T-cell (primary cell): ENCODE results near the gene RIBC2. TPM values are rescaled to one million over a fixed set of nuclear protein-coding genes. Genes with fewer than 3 reads are reported as not detected.
"Not testable (repeated sequence)": the region's sequence is repeated elsewhere in the genome, so short reads cannot be mapped to it uniquely, and the experiment has no call there.

ENCODE experiments used
- ATAC-seq, 4 experiments: fragments of 200-7000 bp in 3 of 4; fragments of 150-1000 bp in 1 of 4; cut with Tn5 transposase; replicated peaks in 1 of 4; 1 replicate in 3 of 4; 2 replicates in 1 of 4; pipeline ENCODE4 v1.10.0; 2021; ENCODE audit warnings: moderate library complexity in 3 of 4, mild to moderate bottlenecking in 2 of 4, moderate number of reproducible peaks in 1 of 4
- CTCF ChIA-PET, 2 donors: fragments of 300-600 bp; sonication (Branson Sonifier 250); formaldehyde crosslinking; loops; one replicate each; lab custom pipeline; 2022; ENCODE audit warnings: antibody characterized with exemption in 2 of 2; lab: Charles Lee
- POLR2A ChIA-PET, 2 donors: fragments of 300-600 bp; sonication (Branson Sonifier 250); formaldehyde crosslinking; loops; one replicate each; lab custom pipeline; 2022; ENCODE audit warnings: antibody characterized with exemption in 2 of 2; lab: Charles Lee
- DNase-seq, 35 experiments: peaks; one replicate each; pipeline versions ENCODE4 v3.0.0 to v3.0.0-alpha.2; 2013 to 2023
- H3K27ac ChIP-seq: one replicate; pipeline ENCODE4 v1.5.1; 2013; ENCODE audit warnings: low read length
- H3K27me3 ChIP-seq, 2 experiments: replicated peaks in 1 of 2; 1 replicate in 1 of 2; 2 replicates in 1 of 2; pipeline versions ENCODE4 v1.6.1 to v1.7.0; 2013; ENCODE audit warnings: low read length in 1 of 2, mixed read lengths in 1 of 2; ENCODE audit not compliant: control insufficient read depth in 2 of 2, insufficient read depth in 2 of 2; ENCODE audit errors: extremely low read depth in 1 of 2
- H3K36me3 ChIP-seq, 2 donors: 1 replicate in 1 of 2; 2 replicates in 1 of 2; pipeline versions ENCODE4 v1.6.1 to v1.7.0; 2013; ENCODE audit warnings: low read length in 1 of 2; ENCODE audit not compliant: control insufficient read depth in 2 of 2, insufficient read depth in 1 of 2; ENCODE audit errors: extremely low read depth in 1 of 2
- H3K4me1 ChIP-seq, 2 experiments: 1 replicate in 1 of 2; 2 replicates in 1 of 2; pipeline versions ENCODE4 v1.6.1 to v1.7.0; 2013; ENCODE audit warnings: low read length in 2 of 2, mixed read lengths in 1 of 2; ENCODE audit not compliant: insufficient read depth in 2 of 2, control insufficient read depth in 1 of 2; ENCODE audit errors: extremely low read depth in 1 of 2
- H3K4me3 ChIP-seq, 2 donors: 1 replicate in 1 of 2; 2 replicates in 1 of 2; pipeline versions ENCODE4 v1.5.1 to v1.7.0; 2013; ENCODE audit warnings: mild to moderate bottlenecking in 2 of 2, low read length in 1 of 2, moderate library complexity in 1 of 2; ENCODE audit not compliant: control insufficient read depth in 1 of 2; ENCODE audit errors: extremely low read depth in 1 of 2
- H3K9me3 ChIP-seq: 2 replicates; pipeline ENCODE4 v1.7.0; 2013
- H3K27ac Mint-ChIP-seq, 2 donors: one replicate each; pipeline ENCODE4 v1.8.0; 2020 to 2021; ENCODE audit warnings: mild to moderate bottlenecking in 2 of 2, mixed read lengths in 2 of 2
- H3K27me3 Mint-ChIP-seq, 2 donors: one replicate each; pipeline ENCODE4 v1.8.0; 2021 to 2022; ENCODE audit warnings: mixed read lengths in 2 of 2
- H3K36me3 Mint-ChIP-seq: one replicate; pipeline ENCODE4 v1.8.0; 2021; ENCODE audit warnings: mixed read lengths
- H3K4me1 Mint-ChIP-seq, 3 donors: one replicate each; pipeline ENCODE4 v1.8.0; 2020 to 2022; ENCODE audit warnings: mixed read lengths in 3 of 3, mild to moderate bottlenecking in 1 of 3
- H3K4me3 Mint-ChIP-seq, 3 donors: one replicate each; pipeline ENCODE4 v1.8.0; 2020 to 2022; ENCODE audit warnings: mild to moderate bottlenecking in 3 of 3, mixed read lengths in 3 of 3, moderate library complexity in 3 of 3
- H3K9me3 Mint-ChIP-seq, 3 donors: one replicate each; pipeline ENCODE4 v1.8.0; 2020 to 2022; ENCODE audit warnings: mixed read lengths in 3 of 3
- WGBS: methylation state at CpG from one replicate; pipeline ENCODE4 v1.1.5; 2013; ENCODE audit warnings: missing lambda C conversion rate; ENCODE audit not compliant: insufficient coverage; 5-methylcytosine and 5-hydroxymethylcytosine counted together
- total RNA-seq, 35 experiments: library from RNA in 6 of 35; stranded (reverse) in 6 of 35; fragments of 120-200 nt in 1 of 35; gene quantifications; one replicate each; pipeline versions ENCODE4 v1.2.1 to v1.2.4 and lab custom pipeline; 2013 to 2026

Gene RIBC2
- total RNA-seq, 5 donors from 2014 or later (not counting 1 experiment from before 2014, with no cell fraction given): 0.61 to 0.89 (median 0.78) TPM; not detected in 2

GRCh38 chr22:45435544-45436139, 22.1 kb downstream of the RIBC2 start:
- peak; percentile 83 to 97 (median 95) for ATAC-seq
- Mint-ChIP-seq H3K27me3 (peaks cover 0 to 2% of the 10 kb centered on the region in 2 donors), H3K36me3 (no peaks in the 10 kb centered on the region), H3K27ac (peak overlapping the region in 1 of 2 donors; percentile 16), H3K4me1 (peaks cover 12 to 17% (median 12%) of the 10 kb centered on the region in 3 donors), H3K4me3 (peak overlapping the region in 1 of 3 donors; percentile 57), H3K9me3 (no peaks in the 10 kb centered on the region)
- Histone ChIP-seq H3K36me3 (no peaks in the 10 kb centered on the region), H3K4me1 (peaks cover 0 to 8% of the 10 kb centered on the region in 2 experiments), H3K4me3 (no peak overlapping the region), H3K27ac (no peak overlapping the region), H3K27me3 (no peaks in the 10 kb centered on the region), H3K9me3 (no peaks in the 10 kb centered on the region)
- WGBS: 17% methylated on average over 13 of the region's 20 CpGs
- peak; percentile 48 to 88 (median 72) for DNase-seq
- POLR2A ChIA-PET: no interaction called here
- CTCF ChIA-PET: no interaction called here

DNA sequence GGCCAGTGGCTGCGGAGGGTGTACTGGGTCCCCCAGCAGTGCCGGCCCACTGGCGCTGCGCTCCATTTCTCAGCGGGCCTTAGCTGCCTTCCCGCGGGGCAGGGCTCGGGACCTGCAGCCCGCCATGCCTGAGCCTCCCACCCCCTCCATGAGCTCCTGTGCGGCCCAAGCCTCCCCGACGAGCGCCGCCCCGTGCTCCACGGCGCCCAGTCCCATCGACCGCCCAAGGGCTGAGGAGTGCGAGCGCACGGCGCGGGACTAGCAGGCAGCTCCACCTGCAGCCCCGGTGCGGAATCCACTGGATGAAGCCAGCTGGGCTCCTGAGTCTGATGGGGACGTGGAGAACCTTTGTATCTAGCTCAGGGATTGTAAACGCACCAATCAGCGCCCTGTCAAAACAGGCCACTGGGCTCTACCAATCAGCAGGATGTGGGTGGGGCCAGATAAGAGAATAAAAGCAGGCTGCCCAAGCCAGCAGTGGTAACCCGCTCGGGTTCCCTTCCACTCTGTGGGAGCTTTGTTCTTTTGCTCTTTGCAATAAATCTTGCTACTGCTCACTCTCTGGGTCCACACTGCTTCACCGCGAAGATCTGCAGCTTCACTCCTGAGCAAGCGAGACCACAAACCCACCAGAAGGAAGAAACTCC, 23.5 kb downstream of the RIBC2 start:
- H3K9me3 Mint-ChIP-seq, H3K36me3 ChIP-seq, H3K27me3 ChIP-seq, H3K4me3 Mint-ChIP-seq, H3K27me3 Mint-ChIP-seq, H3K9me3 ChIP-seq, H3K27ac ChIP-seq, H3K36me3 Mint-ChIP-seq, POLR2A ChIA-PET, H3K4me3 ChIP-seq, ATAC-seq, H3K27ac Mint-ChIP-seq: not testable (repeated sequence)
- H3K4me1 ChIP-seq: peaks cover 0 to 12% of the 10 kb centered on the region in 2 experiments
- CTCF ChIA-PET: interaction anchor here (0.6 to 1.1 kb wide), 3 partner anchors 30 to 215 kb away, joined by 3 to 6 read pairs (median 3); no protein-coding TSS in a partner anchor
- DNase-seq: peak in 20 of 35 experiments; percentile 7 to 54 (median 33)
- H3K4me1 Mint-ChIP-seq: peaks cover 19 to 24% (median 21%) of the 10 kb centered on the region in 3 donors
- WGBS: 91% methylated on average over 21 of the region's 34 CpGs

DNA sequence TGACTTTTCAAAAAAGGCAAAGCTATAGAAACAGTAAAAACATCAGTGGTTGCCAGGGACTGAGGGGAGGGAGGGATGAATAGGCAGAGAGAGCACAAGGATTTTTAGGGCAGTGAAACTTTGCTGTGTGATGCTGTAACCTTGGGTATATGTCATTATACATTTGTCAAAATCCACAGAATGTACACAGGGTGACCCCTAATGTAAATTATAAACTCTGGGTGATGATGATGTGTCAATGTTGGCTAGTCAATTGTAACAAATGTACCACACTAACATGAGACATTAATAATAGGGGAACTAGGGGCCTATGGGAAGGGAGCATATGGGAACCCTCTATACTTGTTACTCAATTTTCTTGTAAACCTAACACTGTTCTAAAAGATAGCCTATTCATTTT, 24.8 kb downstream of the RIBC2 start:
- ATAC-seq (no peak), DNase-seq (no peak)
- Mint-ChIP-seq H3K27me3 (peaks cover 3 to 5% of the 10 kb centered on the region in 2 donors), H3K27ac (no peak overlapping the region), H3K9me3 (no peaks in the 10 kb centered on the region), H3K4me3 (no peak overlapping the region), H3K36me3 (no peaks in the 10 kb centered on the region), H3K4me1 (peaks cover 19 to 24% (median 21%) of the 10 kb centered on the region in 3 donors)
- ChIA-PET POLR2A (no interaction called here), CTCF (no interaction called here)
- Histone ChIP-seq H3K4me1 (peaks cover 0 to 12% of the 10 kb centered on the region in 2 experiments), H3K36me3 (no peaks in the 10 kb centered on the region), H3K9me3 (no peaks in the 10 kb centered on the region), H3K27me3 (peaks cover 0 to 4% of the 10 kb centered on the region in 2 experiments), H3K4me3 (no peak overlapping the region), H3K27ac (no peak overlapping the region)

DNA sequence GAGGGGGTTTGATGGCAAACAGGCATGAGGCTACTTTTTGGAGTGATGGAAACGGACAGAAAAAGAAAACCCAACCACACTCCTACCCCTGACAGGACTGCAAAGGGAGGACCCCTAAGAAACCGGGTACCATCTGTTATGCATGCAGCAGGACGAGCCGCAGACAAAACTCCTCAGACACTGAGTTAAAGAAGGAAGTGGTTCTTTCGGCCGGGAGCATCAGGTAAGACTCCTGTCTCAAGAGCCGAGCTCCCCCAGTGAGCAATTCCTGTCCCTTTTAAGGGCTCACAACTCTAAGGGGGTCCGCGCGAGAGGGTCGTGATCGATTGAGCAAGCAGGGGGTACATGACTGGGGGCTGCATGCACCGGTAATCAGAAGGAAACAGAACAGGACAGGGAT, 27.2 kb downstream of the RIBC2 start:
- Mint-ChIP-seq H3K27ac (peak overlapping the region; percentile 68 to 87), H3K4me3 (peak overlapping the region; percentile 69 to 81 (median 72)), H3K4me1 (peaks cover 13 to 18% (median 14%) of the 10 kb centered on the region in 3 donors)
- CTCF ChIA-PET, H3K27ac ChIP-seq, H3K36me3 ChIP-seq, H3K4me1 ChIP-seq, H3K27me3 ChIP-seq, H3K9me3 Mint-ChIP-seq, H3K27me3 Mint-ChIP-seq, H3K36me3 Mint-ChIP-seq, H3K4me3 ChIP-seq, H3K9me3 ChIP-seq: not testable (repeated sequence)
- POLR2A ChIA-PET: interaction anchor here in 1 of 2 donors (0.5 kb wide), 1 partner anchor 57 kb away, joined by 3 read pairs; no protein-coding TSS in a partner anchor
- DNase-seq: peak in 1 of 35 experiments; percentile 9
- WGBS: 49% methylated on average over 4 of the region's 13 CpGs
- ATAC-seq: peak; percentile 24 to 32 (median 29)

DNA sequence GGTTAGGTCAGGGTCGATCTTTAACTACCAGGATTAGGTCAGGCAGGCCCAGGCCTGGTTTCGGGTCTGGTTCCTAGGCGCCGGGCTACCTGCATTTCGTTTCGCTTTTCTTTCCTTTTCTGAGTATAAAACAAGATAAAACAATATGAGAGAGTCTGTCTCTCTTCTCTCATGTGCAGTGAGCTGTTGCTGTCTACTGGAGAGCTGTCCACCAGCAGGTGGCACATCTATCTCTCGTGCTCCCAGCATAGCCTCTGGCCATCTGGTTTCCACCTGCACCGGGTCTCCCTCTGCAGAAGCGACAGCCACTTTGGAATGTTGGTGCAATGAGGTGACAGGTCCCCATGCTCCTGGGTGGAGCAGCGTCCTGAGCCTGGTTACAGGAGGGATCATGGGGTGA, 27.6 kb downstream of the RIBC2 start:
- peaks cover 0 to 4% of the 10 kb centered on the region in 2 experiments for H3K27me3 ChIP-seq
- CTCF ChIA-PET: no interaction called here
- ATAC-seq: peak; percentile 82 to 98 (median 87)
- no peak overlapping the region for H3K27ac ChIP-seq
- DNase-seq: peak in 18 of 35 experiments; percentile 7 to 42 (median 16)
- Mint-ChIP-seq H3K36me3 (no peaks in the 10 kb centered on the region), H3K9me3 (no peaks in the 10 kb centered on the region), H3K4me3 (peak overlapping the region; percentile 69 to 81 (median 72)), H3K27ac (peak overlapping the region; percentile 68 to 87), H3K27me3 (peaks cover 3 to 5% of the 10 kb centered on the region in 2 donors), H3K4me1 (peaks cover 11 to 17% (median 12%) of the 10 kb centered on the region in 3 donors)
- no peak overlapping the region for H3K4me3 ChIP-seq
- no peaks in the 10 kb centered on the region for H3K9me3 ChIP-seq
- peaks cover 0 to 4% of the 10 kb centered on the region in 2 experiments for H3K4me1 ChIP-seq
- POLR2A ChIA-PET: interaction anchor here in 1 of 2 donors (0.5 kb wide), 1 partner anchor 56 kb away, joined by 3 read pairs; no protein-coding TSS in a partner anchor
- 11% methylated on average over 3 of the region's 10 CpGs for WGBS
- H3K36me3 ChIP-seq: no peaks in the 10 kb centered on the region

GRCh38 chr22:45442116-45442515, 28.6 kb downstream of the RIBC2 start:
- H3K4me1 Mint-ChIP-seq: peaks cover 11 to 17% (median 12%) of the 10 kb centered on the region in 3 donors
- POLR2A ChIA-PET: no interaction called here
- peaks cover 0 to 4% of the 10 kb centered on the region in 2 experiments for H3K27me3 ChIP-seq
- 100% methylated on average over 1 of the region's 5 CpGs for WGBS
- H3K4me1 ChIP-seq: peaks cover 0 to 4% of the 10 kb centered on the region in 2 experiments
- no peak overlapping the region for H3K4me3 ChIP-seq
- H3K36me3 Mint-ChIP-seq: no peaks in the 10 kb centered on the region
- no peak overlapping the region for H3K4me3 Mint-ChIP-seq
- no peak for DNase-seq
- ATAC-seq: no peak
- H3K9me3 ChIP-seq: no peaks in the 10 kb centered on the region
- peaks cover 3 to 5% of the 10 kb centered on the region in 2 donors for H3K27me3 Mint-ChIP-seq
- H3K36me3 ChIP-seq: no peaks in the 10 kb centered on the region
- no peaks in the 10 kb centered on the region for H3K9me3 Mint-ChIP-seq
- CTCF ChIA-PET: no interaction called here
- no peak overlapping the region for H3K27ac ChIP-seq
- no peak overlapping the region for H3K27ac Mint-ChIP-seq
